WTC11 (cell line): Measurements from ENCODE around the gene CNTNAP2. TPM values are rescaled to one million over a fixed set of nuclear protein-coding genes. Genes with fewer than 3 reads are reported as not detected.

Experiments
- ATAC-seq: fragments of 200-7000 bp; cut with Tn5 transposase; 2 replicates; pipeline ENCODE4 v1.10.0; 2021; ENCODE audit warnings: mild to moderate bottlenecking, moderate library complexity
- CTCF ChIA-PET: fragments of 300-600 bp; sonication (Branson Sonifier 250); formaldehyde crosslinking; loops from one replicate; lab custom pipeline; 2021; ENCODE audit warnings: antibody characterized with exemption; lab: Charles Lee
- POLR2A ChIA-PET: fragments of 350-600 bp; sonication (Branson Sonifier 250); formaldehyde crosslinking; loops from one replicate; lab custom pipeline; 2021; ENCODE audit warnings: antibody characterized with exemption; lab: Charles Lee
- DNase-seq: peaks from one replicate; pipeline ENCODE4 v3.0.0; 2021; ENCODE audit warnings: low spot score
- H3K27ac Mint-ChIP-seq: 2 replicates; pipeline ENCODE4 v1.8.0; 2021; ENCODE audit warnings: mixed read lengths
- H3K27me3 Mint-ChIP-seq: 2 replicates; pipeline ENCODE4 v1.8.0; 2021; ENCODE audit warnings: low read depth, mild to moderate bottlenecking, moderate library complexity, mixed read lengths
- H3K36me3 Mint-ChIP-seq: 2 replicates; pipeline ENCODE4 v1.8.0; 2021; ENCODE audit warnings: mixed read lengths
- H3K4me1 Mint-ChIP-seq: 2 replicates; pipeline ENCODE4 v1.8.0; 2022; ENCODE audit warnings: mixed read lengths
- H3K4me3 Mint-ChIP-seq: 2 replicates; pipeline ENCODE4 v1.8.0; 2021; ENCODE audit warnings: mild to moderate bottlenecking, moderate library complexity, mixed read lengths
- H3K9me3 Mint-ChIP-seq: 2 replicates; pipeline ENCODE4 v1.8.0; 2021; ENCODE audit warnings: mixed read lengths
- ESRRA ChIP-seq: sonication (generic); formaldehyde crosslinking; IDR thresholded peaks from 2 replicates; pipeline ENCODE4 v1.8.1; 2022; ENCODE audit warnings: mild to moderate bottlenecking, missing genetic modification reagents, borderline replicate concordance
- ETV6 ChIP-seq: sonication (generic); formaldehyde crosslinking; IDR thresholded peaks from 2 replicates; pipeline ENCODE4 v1.8.1; 2022; ENCODE audit warnings: mild to moderate bottlenecking, missing genetic modification reagents
- IRF2 ChIP-seq: sonication (generic); formaldehyde crosslinking; IDR thresholded peaks from 2 replicates; pipeline ENCODE4 v1.8.0; 2022; ENCODE audit warnings: low read depth, missing genetic modification reagents, borderline replicate concordance
- KAT7 ChIP-seq: sonication (generic); formaldehyde crosslinking; IDR thresholded peaks from 2 replicates; pipeline ENCODE4 v1.8.1; 2023; ENCODE audit warnings: missing genetic modification reagents, mild to moderate bottlenecking, borderline replicate concordance
- NR2C2 ChIP-seq: sonication (generic); formaldehyde crosslinking; IDR thresholded peaks from 2 replicates; pipeline ENCODE4 v1.8.0; 2022; ENCODE audit warnings: mild to moderate bottlenecking, missing genetic modification reagents
- SMAD4 ChIP-seq: sonication (generic); formaldehyde crosslinking; IDR thresholded peaks from 2 replicates; pipeline ENCODE4 v1.8.0; 2022; ENCODE audit warnings: mild to moderate bottlenecking, missing genetic modification reagents
- ZBTB21 ChIP-seq: sonication (generic); formaldehyde crosslinking; IDR thresholded peaks from 2 replicates; pipeline ENCODE4 v1.8.1; 2023; ENCODE audit warnings: mild to moderate bottlenecking, missing genetic modification reagents, borderline replicate concordance
- ZNF232 ChIP-seq: sonication (generic); formaldehyde crosslinking; IDR thresholded peaks from 2 replicates; pipeline ENCODE4 v1.8.0; 2022; ENCODE audit warnings: mild to moderate bottlenecking, missing genetic modification reagents
- total RNA-seq: library from RNA; stranded (reverse); gene quantifications from 3 replicates; pipeline ENCODE4 v1.2.3, GENCODE V29; 2021
- TF ChIP-seq, protein P1 (sequence below): sonication (generic); formaldehyde crosslinking; IDR thresholded peaks from 2 replicates; pipeline ENCODE4 v1.8.1; 2023; ENCODE audit warnings: mild to moderate bottlenecking, missing genetic modification reagents, borderline replicate concordance
- TF ChIP-seq, protein P2 (sequence below): sonication (generic); formaldehyde crosslinking; IDR thresholded peaks from 2 replicates; pipeline ENCODE4 v1.8.0; 2022; ENCODE audit warnings: missing genetic modification reagents
- TF ChIP-seq, protein P3 (sequence below): fragments of 250-450 bp; sonication (Bioruptor Pico); IDR thresholded peaks from 2 replicates; pipeline ENCODE4 v1.8.0; 2021; ENCODE audit warnings: mild to moderate bottlenecking
- TF ChIP-seq, protein P4 (sequence below): sonication (generic); formaldehyde crosslinking; IDR thresholded peaks from 2 replicates; pipeline ENCODE4 v1.8.1; 2023; ENCODE audit warnings: mild to moderate bottlenecking, missing genetic modification reagents
- TF ChIP-seq, protein P5 (sequence below): fragments of 250-450 bp; sonication (Bioruptor Pico); IDR thresholded peaks from 2 replicates; pipeline ENCODE4 v1.9.0; 2021; ENCODE audit warnings: mild to moderate bottlenecking
- TF ChIP-seq, protein P6 (sequence below): sonication (generic); formaldehyde crosslinking; IDR thresholded peaks from 2 replicates; pipeline ENCODE4 v1.8.0; 2023; ENCODE audit warnings: missing genetic modification reagents
- TF ChIP-seq, protein P7 (sequence below): sonication (generic); formaldehyde crosslinking; IDR thresholded peaks from 2 replicates; pipeline ENCODE4 v1.8.1; 2022; ENCODE audit warnings: low read depth, mild to moderate bottlenecking, moderate library complexity, missing genetic modification reagents, borderline replicate concordance

CNTNAP2 gene
- total RNA-seq, 1 experiment from 2014 or later, result 63.8 TPM

DNA sequence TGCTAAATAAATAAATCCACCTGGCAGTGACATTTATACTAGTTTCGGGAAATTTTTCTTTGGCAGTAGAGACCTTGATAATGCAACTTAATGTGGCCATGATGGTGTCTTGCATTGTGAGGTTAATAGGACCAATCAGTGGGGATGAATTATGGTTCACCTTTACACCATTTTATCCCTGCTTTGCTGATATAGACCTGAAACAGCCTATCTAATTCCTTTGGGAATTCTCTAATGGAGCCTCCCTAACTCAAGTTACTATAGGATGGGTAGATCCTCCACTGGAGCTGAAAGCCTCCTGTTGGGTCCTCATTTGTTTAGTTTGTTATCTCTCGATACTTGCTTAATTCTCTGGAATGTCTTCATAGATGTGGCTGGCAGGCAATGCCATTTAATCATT lies 276.7 kb downstream of the CNTNAP2 start:
- POLR2A ChIA-PET, result no interaction called here
- Mint-ChIP-seq H3K36me3 (no peaks in the 10 kb centered on the region), H3K4me3 (no peak overlapping the region), H3K4me1 (no peaks in the 10 kb centered on the region), H3K9me3 (peaks cover 4% of the 10 kb centered on the region), H3K27ac (no peak overlapping the region), H3K27me3 (no peaks in the 10 kb centered on the region)
- ATAC-seq (no peak), DNase-seq (no peak)
- TF ChIP-seq KAT7 (CRISPR knock-in tag) (no peak), ZNF232 (CRISPR knock-in tag) (no peak), IRF2 (no peak), ETV6 (CRISPR knock-in tag) (no peak), NR2C2 (CRISPR knock-in tag) (no peak)
- TF ChIP-seq, protein P1, sequence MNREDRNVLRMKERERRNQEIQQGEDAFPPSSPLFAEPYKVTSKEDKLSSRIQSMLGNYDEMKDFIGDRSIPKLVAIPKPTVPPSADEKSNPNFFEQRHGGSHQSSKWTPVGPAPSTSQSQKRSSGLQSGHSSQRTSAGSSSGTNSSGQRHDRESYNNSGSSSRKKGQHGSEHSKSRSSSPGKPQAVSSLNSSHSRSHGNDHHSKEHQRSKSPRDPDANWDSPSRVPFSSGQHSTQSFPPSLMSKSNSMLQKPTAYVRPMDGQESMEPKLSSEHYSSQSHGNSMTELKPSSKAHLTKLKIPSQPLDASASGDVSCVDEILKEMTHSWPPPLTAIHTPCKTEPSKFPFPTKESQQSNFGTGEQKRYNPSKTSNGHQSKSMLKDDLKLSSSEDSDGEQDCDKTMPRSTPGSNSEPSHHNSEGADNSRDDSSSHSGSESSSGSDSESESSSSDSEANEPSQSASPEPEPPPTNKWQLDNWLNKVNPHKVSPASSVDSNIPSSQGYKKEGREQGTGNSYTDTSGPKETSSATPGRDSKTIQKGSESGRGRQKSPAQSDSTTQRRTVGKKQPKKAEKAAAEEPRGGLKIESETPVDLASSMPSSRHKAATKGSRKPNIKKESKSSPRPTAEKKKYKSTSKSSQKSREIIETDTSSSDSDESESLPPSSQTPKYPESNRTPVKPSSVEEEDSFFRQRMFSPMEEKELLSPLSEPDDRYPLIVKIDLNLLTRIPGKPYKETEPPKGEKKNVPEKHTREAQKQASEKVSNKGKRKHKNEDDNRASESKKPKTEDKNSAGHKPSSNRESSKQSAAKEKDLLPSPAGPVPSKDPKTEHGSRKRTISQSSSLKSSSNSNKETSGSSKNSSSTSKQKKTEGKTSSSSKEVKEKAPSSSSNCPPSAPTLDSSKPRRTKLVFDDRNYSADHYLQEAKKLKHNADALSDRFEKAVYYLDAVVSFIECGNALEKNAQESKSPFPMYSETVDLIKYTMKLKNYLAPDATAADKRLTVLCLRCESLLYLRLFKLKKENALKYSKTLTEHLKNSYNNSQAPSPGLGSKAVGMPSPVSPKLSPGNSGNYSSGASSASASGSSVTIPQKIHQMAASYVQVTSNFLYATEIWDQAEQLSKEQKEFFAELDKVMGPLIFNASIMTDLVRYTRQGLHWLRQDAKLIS (CRISPR knock-in tag), result no peak
- TF ChIP-seq, protein P2, sequence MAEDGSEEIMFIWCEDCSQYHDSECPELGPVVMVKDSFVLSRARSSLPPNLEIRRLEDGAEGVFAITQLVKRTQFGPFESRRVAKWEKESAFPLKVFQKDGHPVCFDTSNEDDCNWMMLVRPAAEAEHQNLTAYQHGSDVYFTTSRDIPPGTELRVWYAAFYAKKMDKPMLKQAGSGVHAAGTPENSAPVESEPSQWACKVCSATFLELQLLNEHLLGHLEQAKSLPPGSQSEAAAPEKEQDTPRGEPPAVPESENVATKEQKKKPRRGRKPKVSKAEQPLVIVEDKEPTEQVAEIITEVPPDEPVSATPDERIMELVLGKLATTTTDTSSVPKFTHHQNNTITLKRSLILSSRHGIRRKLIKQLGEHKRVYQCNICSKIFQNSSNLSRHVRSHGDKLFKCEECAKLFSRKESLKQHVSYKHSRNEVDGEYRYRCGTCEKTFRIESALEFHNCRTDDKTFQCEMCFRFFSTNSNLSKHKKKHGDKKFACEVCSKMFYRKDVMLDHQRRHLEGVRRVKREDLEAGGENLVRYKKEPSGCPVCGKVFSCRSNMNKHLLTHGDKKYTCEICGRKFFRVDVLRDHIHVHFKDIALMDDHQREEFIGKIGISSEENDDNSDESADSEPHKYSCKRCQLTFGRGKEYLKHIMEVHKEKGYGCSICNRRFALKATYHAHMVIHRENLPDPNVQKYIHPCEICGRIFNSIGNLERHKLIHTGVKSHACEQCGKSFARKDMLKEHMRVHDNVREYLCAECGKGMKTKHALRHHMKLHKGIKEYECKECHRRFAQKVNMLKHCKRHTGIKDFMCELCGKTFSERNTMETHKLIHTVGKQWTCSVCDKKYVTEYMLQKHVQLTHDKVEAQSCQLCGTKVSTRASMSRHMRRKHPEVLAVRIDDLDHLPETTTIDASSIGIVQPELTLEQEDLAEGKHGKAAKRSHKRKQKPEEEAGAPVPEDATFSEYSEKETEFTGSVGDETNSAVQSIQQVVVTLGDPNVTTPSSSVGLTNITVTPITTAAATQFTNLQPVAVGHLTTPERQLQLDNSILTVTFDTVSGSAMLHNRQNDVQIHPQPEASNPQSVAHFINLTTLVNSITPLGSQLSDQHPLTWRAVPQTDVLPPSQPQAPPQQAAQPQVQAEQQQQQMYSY (CRISPR knock-in tag), result no peak
- TF ChIP-seq, protein P3, sequence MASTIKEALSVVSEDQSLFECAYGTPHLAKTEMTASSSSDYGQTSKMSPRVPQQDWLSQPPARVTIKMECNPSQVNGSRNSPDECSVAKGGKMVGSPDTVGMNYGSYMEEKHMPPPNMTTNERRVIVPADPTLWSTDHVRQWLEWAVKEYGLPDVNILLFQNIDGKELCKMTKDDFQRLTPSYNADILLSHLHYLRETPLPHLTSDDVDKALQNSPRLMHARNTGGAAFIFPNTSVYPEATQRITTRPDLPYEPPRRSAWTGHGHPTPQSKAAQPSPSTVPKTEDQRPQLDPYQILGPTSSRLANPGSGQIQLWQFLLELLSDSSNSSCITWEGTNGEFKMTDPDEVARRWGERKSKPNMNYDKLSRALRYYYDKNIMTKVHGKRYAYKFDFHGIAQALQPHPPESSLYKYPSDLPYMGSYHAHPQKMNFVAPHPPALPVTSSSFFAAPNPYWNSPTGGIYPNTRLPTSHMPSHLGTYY, result no peak
- TF ChIP-seq, protein P4, sequence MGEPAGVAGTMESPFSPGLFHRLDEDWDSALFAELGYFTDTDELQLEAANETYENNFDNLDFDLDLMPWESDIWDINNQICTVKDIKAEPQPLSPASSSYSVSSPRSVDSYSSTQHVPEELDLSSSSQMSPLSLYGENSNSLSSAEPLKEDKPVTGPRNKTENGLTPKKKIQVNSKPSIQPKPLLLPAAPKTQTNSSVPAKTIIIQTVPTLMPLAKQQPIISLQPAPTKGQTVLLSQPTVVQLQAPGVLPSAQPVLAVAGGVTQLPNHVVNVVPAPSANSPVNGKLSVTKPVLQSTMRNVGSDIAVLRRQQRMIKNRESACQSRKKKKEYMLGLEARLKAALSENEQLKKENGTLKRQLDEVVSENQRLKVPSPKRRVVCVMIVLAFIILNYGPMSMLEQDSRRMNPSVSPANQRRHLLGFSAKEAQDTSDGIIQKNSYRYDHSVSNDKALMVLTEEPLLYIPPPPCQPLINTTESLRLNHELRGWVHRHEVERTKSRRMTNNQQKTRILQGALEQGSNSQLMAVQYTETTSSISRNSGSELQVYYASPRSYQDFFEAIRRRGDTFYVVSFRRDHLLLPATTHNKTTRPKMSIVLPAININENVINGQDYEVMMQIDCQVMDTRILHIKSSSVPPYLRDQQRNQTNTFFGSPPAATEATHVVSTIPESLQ, result no peak
- TF ChIP-seq, protein P5, sequence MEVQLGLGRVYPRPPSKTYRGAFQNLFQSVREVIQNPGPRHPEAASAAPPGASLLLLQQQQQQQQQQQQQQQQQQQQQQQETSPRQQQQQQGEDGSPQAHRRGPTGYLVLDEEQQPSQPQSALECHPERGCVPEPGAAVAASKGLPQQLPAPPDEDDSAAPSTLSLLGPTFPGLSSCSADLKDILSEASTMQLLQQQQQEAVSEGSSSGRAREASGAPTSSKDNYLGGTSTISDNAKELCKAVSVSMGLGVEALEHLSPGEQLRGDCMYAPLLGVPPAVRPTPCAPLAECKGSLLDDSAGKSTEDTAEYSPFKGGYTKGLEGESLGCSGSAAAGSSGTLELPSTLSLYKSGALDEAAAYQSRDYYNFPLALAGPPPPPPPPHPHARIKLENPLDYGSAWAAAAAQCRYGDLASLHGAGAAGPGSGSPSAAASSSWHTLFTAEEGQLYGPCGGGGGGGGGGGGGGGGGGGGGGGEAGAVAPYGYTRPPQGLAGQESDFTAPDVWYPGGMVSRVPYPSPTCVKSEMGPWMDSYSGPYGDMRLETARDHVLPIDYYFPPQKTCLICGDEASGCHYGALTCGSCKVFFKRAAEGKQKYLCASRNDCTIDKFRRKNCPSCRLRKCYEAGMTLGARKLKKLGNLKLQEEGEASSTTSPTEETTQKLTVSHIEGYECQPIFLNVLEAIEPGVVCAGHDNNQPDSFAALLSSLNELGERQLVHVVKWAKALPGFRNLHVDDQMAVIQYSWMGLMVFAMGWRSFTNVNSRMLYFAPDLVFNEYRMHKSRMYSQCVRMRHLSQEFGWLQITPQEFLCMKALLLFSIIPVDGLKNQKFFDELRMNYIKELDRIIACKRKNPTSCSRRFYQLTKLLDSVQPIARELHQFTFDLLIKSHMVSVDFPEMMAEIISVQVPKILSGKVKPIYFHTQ (CRISPR knock-in tag), result no peak
- CTCF ChIA-PET, result no interaction called here

DNA sequence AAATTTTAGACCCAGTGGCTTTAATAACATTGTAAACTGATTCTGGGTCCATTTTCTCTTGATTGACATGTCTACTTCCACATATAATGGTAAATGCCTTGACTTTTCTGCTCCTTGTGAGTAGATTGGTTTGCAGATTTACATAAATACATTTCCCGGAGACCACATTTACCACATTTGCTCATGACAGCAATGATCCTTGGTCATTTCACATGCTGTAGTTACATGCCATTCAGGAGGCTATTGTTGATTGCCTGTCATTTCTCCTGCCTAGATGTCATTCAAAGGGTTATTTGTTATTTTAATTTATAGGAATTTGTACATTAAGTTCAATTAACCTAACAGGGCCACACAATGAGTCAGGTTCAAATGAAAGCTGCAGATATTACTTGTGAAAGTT lies 280.5 kb downstream of the CNTNAP2 start:
- Mint-ChIP-seq H3K4me1 (no peaks in the 10 kb centered on the region), H3K27me3 (no peaks in the 10 kb centered on the region), H3K9me3 (peaks cover 4% of the 10 kb centered on the region), H3K4me3 (no peak overlapping the region), H3K36me3 (no peaks in the 10 kb centered on the region), H3K27ac (no peak overlapping the region)
- CTCF ChIA-PET, result no interaction called here
- POLR2A ChIA-PET, result no interaction called here
- DNase-seq (no peak), ATAC-seq (no peak)
- no peak for TF ChIP-seq SMAD4
- TF ChIP-seq ZBTB21 (CRISPR knock-in tag), result no peak
- TF ChIP-seq, protein P1 (CRISPR knock-in tag), result no peak
- TF ChIP-seq, protein P6, sequence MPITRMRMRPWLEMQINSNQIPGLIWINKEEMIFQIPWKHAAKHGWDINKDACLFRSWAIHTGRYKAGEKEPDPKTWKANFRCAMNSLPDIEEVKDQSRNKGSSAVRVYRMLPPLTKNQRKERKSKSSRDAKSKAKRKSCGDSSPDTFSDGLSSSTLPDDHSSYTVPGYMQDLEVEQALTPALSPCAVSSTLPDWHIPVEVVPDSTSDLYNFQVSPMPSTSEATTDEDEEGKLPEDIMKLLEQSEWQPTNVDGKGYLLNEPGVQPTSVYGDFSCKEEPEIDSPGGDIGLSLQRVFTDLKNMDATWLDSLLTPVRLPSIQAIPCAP (CRISPR knock-in tag), result no peak
- TF ChIP-seq ESRRA (CRISPR knock-in tag), result no peak
- TF ChIP-seq, protein P7, sequence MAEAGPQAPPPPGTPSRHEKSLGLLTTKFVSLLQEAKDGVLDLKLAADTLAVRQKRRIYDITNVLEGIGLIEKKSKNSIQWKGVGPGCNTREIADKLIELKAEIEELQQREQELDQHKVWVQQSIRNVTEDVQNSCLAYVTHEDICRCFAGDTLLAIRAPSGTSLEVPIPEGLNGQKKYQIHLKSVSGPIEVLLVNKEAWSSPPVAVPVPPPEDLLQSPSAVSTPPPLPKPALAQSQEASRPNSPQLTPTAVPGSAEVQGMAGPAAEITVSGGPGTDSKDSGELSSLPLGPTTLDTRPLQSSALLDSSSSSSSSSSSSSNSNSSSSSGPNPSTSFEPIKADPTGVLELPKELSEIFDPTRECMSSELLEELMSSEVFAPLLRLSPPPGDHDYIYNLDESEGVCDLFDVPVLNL (CRISPR knock-in tag), result no peak
